CD4-positive, alpha-beta T cell treated with Interleukin-15 for 4 hours (primary cell): Measurements from ENCODE around the gene CAPN6.
A peak's percentile ranks its signal among the peaks of the same experiment; 100 is the strongest.

Experiments used
- DNase-seq: peaks from one replicate; pipeline ENCODE4 v3.0.0-alpha.2; 2020; ENCODE audit warnings: low spot score

CAPN6 gene

GRCh38 chrX:111270339-111270738, at the start of gene CAPN6:
Gene CAPN6 (minus strand): TSS chrX:111270483. CDS start chrX:111263936, 6,547 bp downstream.
- no peak for DNase-seq

GRCh38 chrX:111319451-111319850, 49.2 kb upstream of the CAPN6 start:
- DNase-seq, result no peak

- DNase-seq, result no peak
Measured at GRCh38 chrX:111318901-111319300, 48.6 kb upstream of the CAPN6 start.

DNA sequence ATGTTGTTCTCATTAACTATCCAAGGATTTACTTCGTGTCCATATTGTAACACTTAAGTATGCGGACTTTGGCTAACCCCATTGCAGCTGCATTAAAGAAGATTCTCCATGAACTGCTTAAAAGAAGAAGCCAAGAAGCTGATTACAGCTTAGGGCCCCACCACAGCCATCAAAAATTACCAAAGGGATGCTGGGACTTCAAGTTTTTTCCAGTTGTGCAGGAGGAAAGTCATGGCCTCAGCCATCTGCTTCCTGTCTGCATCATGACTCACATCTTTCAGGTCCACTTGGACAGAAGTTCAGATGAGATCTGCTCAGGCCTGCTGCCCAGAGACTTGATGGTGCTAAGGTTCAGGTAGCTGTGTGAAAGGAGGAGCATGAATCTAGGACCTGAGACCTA, 38.8 kb upstream of the CAPN6 start:
- no peak for DNase-seq

DNA sequence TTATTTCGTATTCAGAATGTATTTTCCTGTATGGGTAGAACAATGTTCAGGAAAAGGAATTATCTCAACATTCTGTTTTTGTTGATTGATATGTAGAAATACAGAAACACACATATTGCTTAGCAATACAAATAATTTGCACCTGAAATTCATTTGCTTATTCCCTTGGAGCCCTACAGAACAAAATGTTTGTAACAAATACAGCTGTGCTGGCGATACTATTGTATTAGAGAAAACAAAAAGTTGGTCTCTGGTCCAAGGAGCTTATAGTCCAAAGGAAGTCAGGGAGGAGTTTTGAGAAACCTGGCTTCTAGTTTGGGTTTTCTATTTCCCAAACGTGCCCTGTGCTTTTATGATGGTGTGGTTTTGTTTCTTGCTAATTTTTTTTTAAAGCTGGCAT, 37.8 kb upstream of the CAPN6 start:
- DNase-seq, result no peak

DNA sequence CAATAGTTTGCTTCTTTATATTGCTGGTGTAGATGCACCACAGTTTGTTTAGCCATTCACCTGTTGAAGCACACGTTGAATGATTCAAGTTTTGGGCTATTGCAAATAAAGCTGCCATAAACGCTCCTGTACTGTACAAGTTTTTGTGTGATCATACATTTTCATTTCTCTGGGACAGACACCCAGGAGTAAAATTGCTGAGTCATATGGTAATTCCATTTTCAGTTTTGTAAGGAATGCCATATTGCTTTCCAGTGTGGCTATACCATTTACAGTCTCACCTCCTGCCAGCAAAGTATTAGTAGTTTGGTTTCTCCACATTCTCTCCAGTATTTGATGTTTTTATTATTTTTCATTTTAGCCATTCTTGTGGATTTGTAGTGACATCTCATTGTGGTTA, 32.0 kb upstream of the CAPN6 start:
- no peak for DNase-seq

DNA sequence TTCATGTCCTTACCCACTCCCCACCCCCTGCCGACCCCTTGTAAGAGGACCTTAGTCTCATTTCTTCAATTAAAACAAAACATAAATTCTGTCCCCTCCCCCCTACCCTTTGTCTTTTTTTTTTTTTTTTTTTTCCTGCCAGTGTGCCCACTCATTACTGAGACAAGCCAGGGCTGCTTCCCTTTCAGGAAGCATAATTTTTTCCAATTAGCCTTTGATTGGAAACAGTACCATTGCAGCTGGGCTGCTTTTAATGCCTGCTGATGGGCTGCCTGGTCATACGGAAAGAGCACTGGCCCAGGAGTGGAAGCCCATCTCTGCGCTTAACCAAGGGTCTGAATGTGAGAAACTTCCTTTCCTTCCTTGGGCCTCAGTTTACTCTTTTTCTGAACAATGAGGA, 18.6 kb upstream of the CAPN6 start:
- no peak for DNase-seq

GRCh38 chrX:111284631-111285293, 14.5 kb upstream of the CAPN6 start:
- DNase-seq, result no peak

DNA sequence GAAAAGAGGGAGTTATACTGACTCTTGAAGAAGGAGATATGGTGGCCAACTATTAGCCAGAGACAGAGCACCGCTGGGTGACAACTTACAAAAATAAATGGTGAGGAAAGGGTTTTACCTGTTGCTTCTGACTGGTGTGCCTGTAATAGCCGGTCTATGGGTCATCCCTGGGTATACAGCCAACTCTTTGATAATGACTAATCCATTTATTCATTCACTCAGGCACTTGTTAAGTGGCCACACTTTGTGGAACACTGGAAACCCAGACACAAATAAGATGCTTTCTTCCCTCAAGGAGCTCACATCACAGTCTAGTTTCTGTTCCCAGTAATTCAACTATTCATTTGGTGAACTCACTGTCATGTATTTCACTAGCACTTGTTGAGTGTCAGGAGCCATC, 13.2 kb upstream of the CAPN6 start:
- DNase-seq, result no peak

DNA sequence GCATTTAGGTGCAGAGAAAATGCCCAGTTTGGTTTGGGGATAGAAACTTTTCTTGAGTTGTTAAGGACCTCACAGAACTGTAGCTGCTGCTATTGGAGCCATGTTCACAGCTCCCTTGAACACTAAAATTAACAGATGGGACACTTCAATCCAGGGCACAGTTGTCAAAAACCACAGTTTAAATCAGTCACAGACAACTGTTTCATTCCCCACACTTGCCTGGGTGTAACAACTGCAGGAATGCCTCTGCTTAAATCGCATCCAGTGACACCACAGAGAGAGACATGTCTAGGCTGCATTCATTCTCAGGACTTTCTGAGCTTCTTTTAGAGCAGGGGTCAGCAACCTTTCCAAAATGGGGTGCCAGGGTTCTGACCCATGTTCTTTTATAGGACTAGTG, 12.7 kb upstream of the CAPN6 start:
- DNase-seq, result no peak

DNA sequence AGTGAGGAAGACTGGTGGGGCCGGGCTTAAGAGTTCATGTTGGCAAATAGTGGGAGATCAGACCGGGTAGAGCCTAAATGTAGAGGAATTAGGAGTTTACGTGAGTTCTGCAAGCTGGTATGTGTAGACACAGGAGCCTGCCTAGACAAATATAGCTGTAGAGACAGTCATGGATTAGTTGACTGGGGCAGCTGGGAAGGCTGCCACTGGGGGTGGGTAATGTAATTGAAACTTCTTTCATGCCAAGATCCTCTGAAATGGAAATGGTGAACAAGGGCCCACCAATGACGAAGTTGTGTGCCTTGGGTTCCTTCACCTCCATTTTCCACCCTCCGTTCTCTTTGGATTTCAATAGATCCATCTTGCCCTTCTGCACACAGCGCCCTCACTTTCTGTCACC, 11.9 kb upstream of the CAPN6 start:
- no peak for DNase-seq

- DNase-seq, result no peak
Measured at GRCh38 chrX:111268506-111268905, 1.8 kb downstream of the CAPN6 start.

DNA sequence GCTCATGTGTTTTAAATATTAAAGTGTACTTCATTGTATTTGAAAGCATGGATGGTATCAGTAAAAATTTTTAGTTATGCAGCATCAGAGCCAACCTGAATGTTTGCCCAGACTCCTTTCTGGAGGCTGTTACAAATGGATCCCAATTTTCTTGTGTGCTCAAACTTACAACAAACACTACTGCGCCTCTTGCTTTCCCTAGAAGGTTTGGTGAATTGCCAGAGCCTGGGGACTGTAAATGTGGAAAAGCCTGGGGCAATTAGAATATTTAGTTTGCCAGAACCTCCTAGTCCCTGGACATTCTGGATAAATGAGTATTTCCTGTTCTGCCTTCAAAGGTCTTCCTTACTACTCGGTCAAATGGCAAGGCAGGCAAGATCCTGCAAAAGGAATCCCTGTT, 4.8 kb downstream of the CAPN6 start:
- no peak for DNase-seq

DNA sequence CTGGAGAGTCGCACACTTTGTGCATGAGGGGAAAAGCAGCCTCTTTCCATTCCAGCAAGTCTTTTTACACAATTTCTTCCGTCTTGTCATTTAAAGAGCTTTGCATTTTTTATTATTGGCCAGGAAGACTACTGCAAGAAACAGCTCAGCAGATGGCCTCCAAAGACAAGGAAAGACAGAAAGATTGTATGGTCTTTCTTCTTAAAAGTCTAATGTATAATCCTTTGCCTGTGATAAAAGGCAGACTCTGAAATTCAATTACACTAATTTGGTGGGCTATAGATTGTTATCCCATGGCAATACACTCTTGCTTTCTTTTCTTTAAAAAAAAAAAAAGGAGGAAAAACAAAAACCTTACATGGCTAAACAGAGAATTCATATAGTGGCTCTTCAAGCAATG, 5.9 kb downstream of the CAPN6 start:
- no peak for DNase-seq

GRCh38 chrX:111262086-111262485, 8.2 kb downstream of the CAPN6 start:
- no peak for DNase-seq

DNA sequence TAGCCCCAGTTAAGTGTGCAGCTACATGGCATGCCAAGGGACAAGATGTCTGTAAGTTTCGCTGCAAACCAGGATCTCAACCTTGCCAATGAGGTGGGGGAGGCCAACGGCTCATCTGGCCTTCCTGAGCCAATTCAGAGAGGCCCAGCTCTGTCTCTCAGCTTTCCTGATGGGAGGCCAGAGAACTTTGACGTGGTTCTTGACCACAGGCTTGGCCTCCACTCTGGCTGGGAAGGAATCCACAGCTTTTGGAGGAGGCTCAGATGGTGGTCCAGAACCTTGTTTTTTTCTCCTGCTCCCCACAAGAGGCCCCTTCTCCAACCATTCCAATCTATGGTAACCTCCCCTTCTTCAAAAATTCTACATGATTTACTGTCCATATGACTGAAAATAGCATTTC, 9.8 kb downstream of the CAPN6 start:
- no peak for DNase-seq

GRCh38 chrX:111259559-111259958, 10.7 kb downstream of the CAPN6 start:
- no peak for DNase-seq

- no peak for DNase-seq
Measured at GRCh38 chrX:111257733-111258132, 12.6 kb downstream of the CAPN6 start.

- DNase-seq, result no peak
Measured at GRCh38 chrX:111254896-111255693, 15.2 kb downstream of the CAPN6 start.

DNA sequence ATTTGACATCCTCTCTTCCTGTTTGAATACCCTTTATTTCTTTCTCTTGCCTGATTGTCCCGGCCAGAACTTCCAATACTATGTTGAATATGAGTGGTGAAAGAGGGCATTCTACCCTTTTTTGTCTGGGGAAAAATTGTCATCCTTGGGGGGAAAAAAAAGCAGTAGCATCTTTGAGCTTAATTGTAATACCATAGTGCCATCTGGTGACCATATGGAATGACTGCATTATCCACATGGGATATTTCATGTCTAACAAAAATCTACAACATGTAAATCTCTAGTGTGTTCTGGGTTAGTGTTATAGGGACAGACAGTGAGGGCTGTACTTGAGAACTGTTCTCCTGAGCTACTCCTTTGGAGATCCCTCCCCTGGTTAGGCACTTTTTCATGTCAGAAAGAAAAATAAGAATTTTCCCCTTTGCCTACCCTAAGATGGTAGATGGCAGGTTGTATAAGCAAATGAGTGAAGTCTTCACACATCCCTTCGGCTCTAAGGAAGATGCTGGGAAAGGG, 26.0 kb downstream of the CAPN6 start:
- peak; percentile 0 for DNase-seq

DNA sequence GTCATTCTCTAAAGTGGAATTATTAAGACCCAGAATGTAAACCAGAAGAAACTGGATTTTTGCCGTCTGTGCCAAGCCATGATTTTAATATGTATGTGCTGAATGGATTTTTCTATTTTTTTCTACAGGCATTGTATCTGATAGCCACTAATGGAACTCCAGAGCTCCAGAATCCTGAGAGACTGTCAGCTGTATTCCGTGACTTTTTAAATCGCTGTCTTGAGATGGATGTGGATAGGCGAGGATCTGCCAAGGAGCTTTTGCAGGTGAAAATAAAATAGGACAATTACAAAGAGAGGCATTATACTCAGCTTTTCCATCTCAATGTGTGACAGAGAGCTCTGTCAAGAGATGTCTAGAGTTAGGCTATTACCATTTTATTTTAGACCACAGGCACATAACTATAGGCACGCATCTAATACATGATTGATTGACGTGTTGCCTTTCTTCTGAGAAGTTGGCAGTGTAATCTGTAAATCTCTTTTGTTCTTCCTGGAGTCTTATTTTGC, 53.9 kb downstream of the CAPN6 start:
- DNase-seq, result no peak

DNA sequence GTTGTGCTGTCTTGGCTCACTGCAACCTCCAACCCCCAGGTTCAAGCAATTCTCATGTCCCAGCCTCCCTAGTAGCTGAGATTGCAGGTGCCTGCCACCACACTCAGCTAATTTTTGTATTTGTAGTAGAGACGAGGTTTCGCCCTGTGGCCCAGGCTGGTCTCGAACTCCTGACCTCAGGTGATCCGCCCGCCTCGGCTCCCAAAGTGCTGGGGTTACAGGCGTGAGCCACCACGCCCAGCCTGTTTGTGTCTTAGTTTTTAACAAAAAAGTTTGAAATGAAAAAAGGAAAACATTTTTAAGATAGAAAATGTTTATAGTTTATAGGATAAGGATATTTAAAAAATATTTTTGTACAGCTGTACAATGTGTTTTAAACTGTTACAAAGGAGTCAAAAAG, 62.4 kb downstream of the CAPN6 start:
- no peak for DNase-seq

- DNase-seq, result no peak
Measured at GRCh38 chrX:111200327-111200726, 70.0 kb downstream of the CAPN6 start.
